GM21529 (cell line): Measurements from ENCODE around the gene OR4N5.

Source experiments
- ATAC-seq: cut with Tn5 transposase; IDR thresholded peaks from one replicate; pipeline ENCODE4 v1.9.1; 2021; ENCODE audit not compliant: unreplicated experiment

The OR4N5 gene

GRCh38 chr14:20194101-20194500 is 55.5 kb downstream of the OR4N5 start:
- ATAC-seq, result no peak
